Islet precursor cell (in vitro differentiated cells): ENCODE results near the gene CPSF3.
A peak's percentile ranks its signal among the peaks of the same experiment; 100 is the strongest.

ENCODE experiments used
- DNase-seq: peaks from one replicate; pipeline ENCODE4 v3.0.0-alpha.2; 2018

The CPSF3 gene

DNA sequence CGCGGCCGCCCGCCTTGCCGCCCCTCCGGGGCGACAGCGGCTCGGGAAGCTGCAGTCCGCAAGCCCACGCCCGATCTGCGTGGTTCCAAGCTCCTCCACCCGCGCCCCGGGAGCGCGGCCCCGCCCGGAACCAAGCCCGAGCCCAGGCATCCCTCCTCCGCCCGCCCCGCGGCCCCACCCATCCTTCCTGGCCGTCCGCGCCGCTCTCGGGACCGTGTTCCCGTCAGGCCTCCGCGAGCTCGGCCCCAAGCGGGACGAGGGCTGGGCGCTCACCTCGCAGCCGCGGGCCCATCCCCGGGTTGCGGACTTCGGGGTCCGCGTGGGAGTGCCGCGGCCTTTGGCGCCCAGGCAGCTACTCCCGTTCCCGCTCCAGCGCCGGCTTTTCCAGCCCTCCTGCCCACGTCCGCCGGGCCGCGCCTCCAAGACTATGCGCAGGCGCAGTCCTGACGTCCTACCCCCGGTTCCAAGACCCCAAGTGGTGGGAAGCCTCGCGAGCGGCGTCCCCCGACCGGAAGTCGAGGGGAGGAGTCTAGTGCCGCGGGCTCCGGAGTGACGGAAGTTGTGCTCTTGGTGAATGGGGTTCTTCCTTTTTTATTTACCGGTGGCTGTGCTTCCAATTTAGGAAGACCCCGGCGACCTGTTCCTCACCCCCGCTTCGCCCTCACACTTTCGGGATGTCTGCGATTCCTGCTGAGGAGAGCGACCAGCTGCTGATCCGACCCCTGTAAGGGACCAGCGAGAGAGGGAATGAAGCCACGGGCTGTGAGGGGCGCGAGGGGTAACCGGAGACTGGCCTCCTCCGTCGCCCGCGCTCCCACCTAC, at the start of gene CPSF3, which contains the start of gene ITGB1BP1:
CPSF3 (plus strand) TSS at position 555 of the 822 bp plus-strand sequence; CDS start at position 675, 120 bp downstream.
ITGB1BP1 (minus strand) TSS at position 429 of the 822 bp plus-strand sequence. CDS start 4,831 bp downstream, outside the sequence.
- peak; percentile 99 for DNase-seq

DNA sequence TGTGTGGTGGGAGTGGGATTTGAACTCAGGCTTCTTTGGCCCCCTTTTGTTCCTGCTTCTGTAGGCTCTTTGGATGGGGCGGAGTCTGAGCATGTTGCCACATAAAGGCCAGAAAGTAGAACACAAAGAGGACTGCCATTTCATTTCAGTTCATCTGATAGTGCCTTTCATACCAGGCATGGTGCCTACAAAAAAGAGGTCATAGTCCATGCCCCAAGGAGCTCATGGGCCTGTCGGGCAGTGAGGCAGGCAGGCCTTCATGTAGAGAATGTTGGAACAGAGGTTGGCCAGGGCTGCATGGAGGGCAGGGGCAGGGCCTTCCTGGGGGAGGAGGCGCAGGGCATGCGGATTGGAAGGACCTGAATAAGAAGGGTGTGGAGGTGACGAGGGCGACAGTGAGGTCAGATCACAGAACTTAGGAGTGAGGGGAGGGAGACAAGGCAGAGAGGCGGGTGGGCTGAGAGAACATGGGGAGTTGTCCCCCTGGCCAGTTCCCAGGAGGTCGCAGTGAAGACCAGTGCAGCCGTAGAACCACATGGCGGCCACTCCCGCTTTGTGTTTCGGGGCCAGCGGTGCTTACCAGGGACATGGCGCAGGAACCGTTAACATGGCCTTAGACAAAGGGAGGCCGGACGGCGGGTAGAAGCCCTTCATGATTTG, 49.3 kb upstream of the CPSF3 start:
- no peak for DNase-seq

DNA sequence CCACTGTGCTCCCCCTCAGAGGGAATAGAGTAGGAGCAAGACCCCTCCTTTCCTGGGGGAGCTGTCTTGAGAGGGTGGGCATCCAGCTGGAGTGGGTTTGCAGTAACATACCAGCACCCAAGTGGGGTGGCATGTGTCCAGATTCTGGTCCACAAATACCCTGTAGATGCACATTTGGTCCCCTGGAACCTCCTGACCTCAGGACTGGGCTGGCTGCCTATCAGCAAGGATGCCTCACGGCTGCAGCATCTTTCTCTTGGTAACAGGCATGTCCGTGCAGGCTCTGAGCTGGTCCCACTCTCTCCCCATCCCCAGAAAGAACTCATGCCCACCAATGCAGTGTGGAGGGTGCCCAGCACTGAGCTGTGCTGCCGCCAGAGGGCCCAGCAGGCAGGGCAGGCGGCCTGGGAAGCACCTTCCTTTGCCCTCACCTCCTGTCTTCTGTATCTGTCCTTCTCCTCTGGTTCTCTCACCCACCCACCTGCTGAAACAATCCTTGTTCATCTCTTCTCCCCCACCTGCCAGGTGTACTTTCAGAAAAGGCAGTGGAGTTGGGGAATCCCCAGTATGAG, 47.5 kb upstream of the CPSF3 start:
- no peak for DNase-seq

DNA sequence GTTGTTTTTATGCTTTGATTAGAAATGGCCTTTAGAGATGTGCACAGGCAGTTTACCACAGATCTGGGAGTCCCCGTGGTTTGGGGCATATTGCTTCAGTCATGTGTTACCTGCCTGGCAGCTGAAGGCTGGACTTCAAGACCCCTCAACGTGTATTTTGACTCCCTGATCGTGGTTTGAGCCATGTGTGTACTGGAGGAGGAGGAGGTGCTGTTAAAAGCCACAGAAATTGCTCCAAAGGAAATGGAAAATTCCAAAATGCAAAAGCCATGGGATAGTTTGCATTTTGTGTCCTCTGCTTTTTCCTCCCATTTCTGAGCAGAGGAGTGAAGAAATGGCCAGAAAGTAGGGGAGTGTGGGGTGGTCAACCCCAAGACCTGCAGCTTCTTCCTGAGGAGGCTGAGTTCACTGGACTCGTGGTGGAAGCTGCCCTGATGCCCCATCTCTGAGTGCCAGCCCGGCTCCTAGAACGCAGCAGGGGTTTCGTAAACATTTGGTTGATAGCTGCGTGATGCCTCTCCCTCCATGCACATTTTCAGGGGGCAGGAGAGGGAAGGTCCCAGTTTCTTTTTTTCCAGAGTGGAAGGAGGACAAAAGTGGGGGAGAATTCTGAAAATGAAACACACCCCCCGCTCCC, 45.9 kb upstream of the CPSF3 start:
- DNase-seq: no peak

DNA sequence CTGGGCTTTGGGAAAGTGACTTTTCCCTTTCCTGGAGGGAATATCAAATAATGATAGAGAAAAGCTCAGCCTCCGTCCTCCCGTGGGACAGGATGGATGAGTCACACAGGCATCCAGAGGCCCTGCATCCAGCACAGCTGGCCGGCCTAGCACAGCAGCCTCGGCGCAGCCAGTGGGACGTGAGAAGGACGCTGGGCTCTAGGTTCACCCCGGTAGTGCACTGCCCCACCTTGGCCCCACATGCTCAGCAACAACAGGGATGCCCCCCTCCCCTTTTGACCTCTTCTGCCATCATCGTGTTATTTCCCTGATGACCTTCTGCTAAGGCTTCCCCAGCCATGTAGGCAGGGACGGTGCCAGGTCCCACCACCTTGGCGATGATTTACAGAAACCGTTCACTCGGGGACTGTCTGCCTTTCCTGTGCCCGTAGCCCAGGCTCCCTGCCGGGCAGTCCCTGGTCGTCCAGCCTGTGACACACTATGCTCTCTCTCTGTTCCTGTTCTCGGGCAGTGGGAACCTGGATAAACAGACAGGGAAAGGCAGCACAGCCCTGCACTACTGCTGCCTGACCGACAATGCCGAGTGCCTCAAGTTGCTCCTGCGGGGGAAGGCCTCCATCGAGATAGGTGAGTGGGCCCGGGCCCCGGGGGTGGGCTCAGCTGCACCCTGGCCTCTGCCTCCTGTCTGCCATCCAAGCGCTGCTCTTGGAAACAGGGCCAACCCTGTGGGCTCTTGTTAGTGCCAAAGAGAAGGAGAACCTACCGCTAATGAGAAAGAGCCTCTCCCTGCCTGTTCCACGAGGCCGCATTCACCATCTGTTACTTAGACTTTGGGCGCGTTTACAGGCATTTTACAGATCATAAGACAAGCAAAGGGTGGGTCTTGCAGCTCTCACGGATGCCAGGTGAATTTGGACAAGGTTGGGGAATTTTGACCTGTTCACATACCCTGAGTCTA, 44.7 kb upstream of the CPSF3 start:
- DNase-seq: peak; percentile 85

DNA sequence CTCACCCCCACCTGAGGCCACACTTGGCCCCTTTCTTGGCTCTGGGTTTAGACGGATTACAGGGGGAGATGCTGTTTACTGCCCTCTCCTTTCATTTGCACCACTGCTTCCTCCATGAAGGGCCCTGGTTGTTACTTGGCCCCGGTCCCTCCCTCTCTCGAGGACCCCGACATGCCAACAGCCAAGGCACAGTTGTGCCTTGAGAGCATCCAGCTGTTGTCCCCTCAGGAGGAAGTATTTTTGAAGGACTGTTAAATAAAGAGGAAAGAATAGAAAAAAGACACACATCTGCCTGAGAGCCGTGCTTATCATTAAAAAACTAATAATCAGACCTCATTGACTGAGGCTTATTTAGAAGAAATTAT, 44.1 kb upstream of the CPSF3 start:
- no peak for DNase-seq

DNA sequence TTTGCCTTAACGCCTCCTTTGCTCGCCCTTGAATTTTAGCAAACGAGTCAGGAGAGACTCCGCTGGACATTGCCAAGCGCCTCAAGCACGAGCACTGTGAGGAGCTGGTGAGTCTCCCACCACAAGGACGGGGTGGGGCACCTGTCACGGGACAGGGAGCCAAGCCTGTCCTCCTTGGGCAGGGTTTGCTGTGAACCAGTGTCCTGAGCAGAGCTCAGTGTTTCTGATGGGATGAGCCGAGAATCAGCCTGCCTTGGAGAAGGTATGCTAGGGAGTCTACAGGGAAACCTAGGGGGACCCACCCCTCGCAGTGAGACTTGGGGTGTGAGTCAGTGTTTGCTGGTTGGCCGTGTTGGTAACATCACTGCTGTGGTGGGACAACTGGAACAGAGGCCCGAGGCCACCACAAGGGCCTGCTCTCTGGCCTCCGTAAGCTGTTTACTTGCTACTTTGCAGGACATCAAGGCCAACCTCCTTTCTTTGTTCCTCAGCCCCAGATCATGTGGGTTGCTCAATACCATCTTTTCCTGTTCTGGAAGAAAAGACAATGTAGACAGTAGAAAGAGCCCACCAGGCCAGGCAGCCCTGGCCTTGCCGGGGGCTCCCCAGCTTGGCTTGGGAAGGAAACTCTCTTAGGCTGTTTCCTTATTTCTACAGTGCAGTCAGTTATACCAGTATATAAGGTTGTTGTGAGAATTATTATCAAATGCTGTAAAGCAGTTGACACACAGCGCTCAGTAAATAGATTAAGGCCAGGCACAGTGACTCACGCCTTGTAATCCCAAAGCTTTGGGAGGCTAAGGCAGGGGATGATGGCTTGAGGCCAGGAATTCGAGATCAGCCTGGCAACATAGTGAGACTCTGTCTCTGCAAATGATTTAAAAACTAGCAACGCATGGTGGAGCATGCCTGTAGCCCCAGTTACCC, 42.5 kb upstream of the CPSF3 start:
- DNase-seq: no peak

DNA sequence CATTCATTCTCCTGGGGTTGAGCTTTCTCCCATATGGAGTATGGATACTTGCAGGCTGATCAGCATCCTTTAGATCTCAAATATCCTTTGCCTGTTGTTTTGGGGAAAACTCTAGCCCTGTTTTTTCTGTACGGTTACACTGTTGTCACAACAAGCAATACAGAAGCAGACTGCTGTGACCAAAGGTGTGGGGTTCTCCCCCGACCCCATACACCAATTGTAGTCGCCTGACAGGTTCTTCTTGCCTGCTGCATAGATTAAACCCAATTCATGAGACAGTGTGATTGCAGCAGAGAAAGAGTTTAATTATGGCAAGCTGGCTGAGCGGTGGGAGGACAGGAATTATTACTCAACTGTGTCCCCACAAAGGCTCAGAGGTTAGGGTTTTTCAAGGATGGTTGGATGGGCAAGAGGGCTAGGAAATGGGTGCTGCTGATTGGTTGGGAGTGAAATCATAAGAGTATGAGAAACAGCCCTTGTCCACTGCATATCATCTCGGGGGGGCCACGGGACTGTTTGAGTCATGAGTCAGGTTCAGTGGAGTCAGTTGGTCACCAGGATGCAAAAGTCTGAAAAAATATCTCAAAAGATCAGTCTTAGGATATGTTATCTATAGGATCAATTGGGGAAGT, 40.7 kb upstream of the CPSF3 start:
- no peak for DNase-seq

DNA sequence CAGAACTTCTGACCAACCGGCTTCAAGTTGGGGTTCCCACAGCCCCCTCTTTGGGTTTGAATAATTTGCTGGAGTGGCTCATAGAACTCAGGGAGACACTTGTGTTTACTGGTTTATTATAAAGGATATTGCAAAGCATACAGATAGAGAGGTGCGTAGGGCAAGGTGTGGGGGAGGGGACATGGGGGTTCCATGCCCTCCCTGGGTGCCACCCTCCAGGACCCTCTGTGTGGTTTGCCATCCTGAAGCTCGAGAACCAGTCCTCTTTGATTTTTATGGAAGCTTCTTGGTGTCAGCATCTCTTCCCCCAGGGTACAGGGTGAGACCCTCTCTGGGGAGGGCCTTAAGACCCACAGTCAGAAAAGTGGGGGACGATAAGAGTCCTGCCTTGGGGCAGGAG, 38.9 kb upstream of the CPSF3 start:
- no peak for DNase-seq

DNA sequence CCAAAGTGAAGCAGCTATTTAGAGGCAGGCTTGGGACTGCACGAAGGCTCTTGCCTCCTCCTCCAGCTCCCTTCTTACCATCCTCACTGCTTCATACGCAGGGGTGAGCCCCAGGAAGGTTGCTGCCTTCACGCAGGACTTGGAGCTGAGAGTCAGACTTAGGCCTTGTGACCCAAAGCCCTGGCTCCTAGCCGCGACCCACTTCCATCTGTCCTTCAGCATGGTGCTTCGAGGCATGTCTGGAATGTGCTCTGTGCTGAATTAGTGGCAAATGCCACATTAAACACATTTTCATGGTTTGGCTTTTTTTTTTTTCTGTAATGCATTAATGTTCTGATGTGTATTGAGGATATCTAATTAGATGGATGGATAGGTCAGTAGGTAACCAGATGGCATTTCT, 37.6 kb upstream of the CPSF3 start:
- no peak for DNase-seq

DNA sequence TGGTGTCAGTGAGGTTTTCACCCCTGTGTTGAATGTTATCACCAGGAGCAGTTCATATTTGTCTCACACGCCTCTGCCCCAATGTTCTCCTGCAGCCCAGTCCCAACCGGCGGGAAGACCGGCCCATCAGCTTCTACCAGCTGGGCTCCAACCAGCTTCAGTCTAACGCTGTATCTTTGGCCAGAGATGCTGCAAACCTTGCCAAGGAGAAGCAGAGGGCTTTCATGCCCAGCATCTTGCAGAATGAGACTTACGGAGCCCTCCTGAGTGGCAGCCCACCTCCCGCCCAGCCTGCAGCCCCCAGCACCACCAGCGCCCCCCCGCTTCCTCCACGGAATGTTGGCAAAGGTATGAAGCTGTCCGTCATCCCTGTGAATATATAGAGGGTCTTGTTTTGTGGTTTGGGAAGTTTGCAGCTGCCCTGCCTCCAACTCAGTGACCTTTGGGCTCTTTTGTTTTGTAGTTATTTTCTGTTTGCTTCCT, 35.2 kb upstream of the CPSF3 start:
- DNase-seq: no peak

DNA sequence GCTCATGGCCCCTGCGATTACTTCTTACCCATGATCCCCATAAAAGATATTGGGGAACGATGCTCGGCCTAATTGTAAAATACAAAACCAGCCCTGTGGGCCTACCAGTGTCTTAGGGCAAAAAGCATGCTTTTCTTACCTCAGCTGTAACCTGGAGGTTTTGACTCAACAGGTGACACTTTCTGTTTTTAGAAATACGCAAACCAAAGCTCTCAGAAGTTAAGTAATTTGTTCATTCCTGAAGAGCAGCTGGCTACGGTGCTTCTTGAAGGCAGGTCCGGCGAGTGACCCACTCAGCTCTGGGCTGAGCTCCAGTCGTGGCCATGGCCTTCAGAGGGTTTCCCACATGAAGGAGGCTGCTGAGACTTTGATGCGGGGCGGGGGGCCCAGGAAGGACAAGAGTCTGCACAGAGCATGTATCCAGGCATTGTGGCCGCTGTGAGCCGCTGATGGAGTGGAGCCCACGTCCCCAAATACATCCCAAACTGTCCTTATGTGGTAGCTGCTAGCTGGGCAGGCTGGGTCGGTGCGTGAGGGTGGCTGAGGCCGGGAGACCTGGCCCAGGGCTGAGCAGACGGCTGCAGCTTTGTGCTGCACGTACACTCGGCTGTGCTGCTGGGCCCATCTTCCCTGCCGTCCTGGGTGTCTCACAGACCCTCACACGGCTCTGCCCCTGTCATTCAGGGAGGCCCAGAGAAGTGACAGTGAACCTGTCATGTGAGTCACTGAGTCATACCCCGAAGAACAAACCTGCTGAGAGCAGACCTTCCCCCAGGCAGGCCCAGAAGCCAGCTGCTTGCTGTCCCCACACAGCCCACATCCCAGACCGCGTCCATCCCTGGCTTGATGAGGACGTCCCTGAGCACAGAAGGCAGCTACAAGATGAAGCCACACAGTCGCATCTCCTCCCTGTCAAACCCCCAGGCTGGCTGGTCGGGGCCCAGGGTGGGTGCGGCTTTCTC, 34.2 kb upstream of the CPSF3 start:
- DNase-seq: peak; percentile 74

DNA sequence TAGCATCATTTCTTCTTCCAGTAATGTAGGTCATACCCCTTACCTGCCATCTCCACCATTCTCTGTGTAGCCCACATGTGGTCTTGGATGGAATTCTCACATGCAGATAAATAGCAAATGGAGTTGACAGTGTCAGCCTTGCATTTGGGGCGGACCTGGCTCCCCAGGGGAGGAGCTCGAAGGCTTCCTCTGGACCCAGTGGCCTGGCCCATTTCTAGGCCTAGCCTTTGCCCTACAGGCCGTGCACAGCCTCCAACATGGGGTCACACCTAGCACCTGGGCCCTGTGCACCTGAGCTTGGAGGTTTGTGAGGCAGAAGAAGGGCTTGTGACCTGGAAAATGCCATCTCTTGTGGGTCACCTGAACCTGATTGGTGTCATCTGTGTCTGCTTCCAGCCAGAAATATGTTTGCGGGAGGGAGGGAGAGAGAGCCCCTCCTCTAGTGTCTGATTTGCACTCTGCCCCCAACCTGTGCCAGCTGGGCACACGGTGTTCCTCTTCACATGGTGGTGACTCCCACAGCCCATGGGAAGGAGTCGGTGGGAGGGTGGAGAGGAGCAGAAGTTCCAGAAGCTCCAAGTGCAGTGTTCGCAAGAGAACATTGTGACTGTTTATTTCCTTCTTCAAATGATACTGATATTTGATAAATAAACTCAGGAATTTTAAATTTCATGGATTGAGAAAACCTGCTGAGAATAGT, 33.2 kb upstream of the CPSF3 start:
- DNase-seq: peak; percentile 32

DNA sequence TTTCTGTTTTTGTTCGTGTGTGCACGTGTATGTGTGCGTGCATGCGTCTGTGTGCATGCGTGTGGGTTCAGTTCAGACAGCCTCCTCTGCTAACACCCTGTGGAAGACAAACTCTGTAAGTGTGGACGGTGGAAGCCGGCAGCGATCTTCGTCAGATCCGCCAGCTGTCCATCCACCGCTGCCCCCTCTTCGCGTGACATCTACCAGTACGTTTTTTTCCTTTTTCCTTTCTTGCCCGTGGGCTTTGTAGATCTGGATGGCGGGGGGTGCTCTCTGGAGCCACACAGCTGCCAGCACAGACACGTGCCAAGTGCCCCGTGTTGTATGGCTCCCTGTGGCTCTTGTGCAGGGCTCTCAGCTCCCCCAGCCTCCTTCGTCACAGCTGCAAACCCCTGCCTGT, 32.5 kb upstream of the CPSF3 start:
- peak; percentile 29 for DNase-seq

DNA sequence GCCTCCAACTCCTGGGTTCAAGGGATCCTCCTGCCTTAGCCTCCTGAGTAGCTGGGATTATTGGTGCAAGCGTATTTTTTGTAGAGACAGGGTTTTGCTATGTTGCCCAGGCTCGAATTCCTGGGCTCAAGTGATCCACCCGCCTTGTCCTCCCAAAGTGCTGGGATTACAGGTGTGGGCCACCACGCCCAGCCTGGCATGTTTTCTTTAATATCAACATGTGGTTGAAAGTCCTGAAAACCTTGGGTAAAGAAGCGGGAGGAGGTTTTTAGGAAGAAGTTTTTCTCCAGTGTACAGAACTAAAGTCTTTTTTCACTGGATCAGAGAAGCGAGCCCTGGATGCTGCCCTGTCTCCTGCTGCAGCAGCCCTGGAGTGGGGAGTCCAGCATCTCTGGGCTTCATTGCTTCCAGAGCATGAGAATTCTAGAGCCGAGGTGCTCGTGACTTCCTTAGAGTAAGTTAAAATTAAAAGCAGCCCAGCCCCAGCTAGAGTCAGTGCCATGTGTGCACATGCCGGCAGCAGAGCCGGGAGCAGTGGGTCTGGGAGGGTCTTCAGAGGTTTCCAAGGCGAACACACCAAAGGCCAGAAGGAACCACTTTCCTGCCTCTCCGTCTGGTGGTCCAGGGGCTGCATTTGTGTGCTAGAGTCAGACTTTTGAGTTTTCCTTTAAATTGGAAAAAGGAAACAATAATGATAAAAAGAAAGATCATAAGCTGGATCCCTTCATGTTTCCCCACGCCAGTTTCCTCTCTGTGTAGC, 31.3 kb upstream of the CPSF3 start:
- DNase-seq: peak; percentile 22

DNA sequence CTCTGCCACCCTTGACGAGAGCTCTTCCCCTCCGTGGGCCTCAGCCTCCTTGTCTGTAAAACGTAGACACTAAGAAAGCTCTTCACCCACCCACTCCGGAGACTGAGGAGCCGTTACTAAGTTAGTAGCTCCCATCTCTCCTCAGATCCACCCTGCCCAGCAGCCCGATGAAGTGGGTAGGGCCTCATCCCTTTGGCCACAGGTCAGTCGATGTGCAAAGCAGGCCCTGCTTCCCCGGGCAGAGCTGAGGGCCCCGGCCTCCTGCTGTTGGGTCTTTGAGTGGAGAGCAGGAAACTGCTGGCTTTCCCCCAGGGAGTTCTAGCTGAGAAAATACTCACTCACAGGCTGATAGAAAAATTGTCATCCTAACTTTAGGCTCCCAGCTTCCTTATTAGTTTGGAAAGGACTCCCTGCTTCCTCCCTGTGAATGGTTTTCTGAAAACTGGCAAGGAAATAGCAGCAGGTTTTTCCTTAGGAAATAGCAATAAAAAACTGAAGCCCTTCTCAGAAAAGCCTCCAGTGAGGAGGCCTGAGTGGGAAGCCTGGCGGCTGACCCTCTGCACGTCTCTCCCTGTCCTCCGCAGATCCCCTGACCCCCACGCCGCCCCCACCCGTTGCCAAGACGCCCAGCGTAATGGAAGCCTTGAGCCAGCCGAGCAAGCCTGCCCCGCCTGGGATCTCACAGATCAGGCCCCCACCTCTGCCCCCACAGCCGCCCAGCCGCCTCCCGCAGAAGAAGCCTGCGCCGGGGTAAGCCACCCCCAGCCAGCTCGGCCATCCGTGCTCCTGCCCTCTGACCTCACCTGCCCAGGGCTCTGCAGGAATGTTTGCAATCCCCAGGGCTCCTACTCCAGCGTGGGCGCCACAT, 30.3 kb upstream of the CPSF3 start:
- peak; percentile 49 for DNase-seq

DNA sequence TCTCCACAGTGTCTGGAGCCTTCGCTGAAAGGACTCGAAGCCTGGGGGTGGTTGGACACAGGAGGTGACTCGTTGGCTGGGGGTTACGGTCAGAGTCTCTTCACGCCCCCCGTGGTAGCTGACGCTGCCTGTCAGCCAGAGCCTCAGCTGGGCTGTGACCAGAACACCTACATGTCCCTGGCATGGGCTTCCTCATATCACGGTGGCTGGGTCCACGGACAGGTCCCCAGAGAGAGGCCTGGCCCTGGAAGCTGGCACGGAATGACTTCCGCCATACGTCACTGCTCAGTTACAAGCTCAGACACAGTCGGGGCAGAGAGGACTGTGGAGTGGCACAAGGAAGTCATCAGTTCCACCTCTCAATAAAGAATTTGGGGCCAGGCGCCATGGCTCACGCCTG, 28.6 kb upstream of the CPSF3 start:
- peak; percentile 38 for DNase-seq
